IMR-90 (cell line): ENCODE results near the gene GPR15. TPM values are rescaled to one million over a fixed set of nuclear protein-coding genes. Genes with fewer than 3 reads are reported as not detected.

Experiments
- ATAC-seq: fragments of 200-7000 bp; cut with Tn5 transposase; 2 replicates; pipeline ENCODE4 v1.9.1; 2020; ENCODE audit warnings: low read depth, mild to moderate bottlenecking, moderate library complexity
- BruUV-seq: library from RNA; stranded (reverse); fragments of 400-500 nt; replicated peaks from 2 replicates; lab custom pipeline; 2021; lab: Mats Ljungman, UMichigan
- CTCF ChIA-PET: fragments of 300-600 bp; formaldehyde crosslinking; extraction: SDS; loops from one replicate; lab custom pipeline; 2021; ENCODE audit warnings: antibody characterized with exemption; lab: Yijun Ruan, JAX
- POLR2A ChIA-PET: fragments of 300-600 bp; sonication (Branson Sonifier 250); formaldehyde crosslinking; loops from one replicate; lab custom pipeline; 2022; ENCODE audit warnings: antibody characterized with exemption; ENCODE audit not compliant: unreplicated experiment; lab: Charles Lee
- DNase-seq: peaks from one replicate; pipeline ENCODE4 v3.0.0; 2013
- H2AFZ ChIP-seq: replicated peaks from 2 replicates; pipeline ENCODE3; 2013; ENCODE audit warnings: low read length, mild to moderate bottlenecking; ENCODE audit not compliant: poor library complexity
- H2AK5ac ChIP-seq: 2 replicates; pipeline ENCODE4 v1.6.1; 2013; ENCODE audit warnings: low read depth, low read length, inconsistent platforms
- H2AK9ac ChIP-seq: replicated peaks from 2 replicates; pipeline ENCODE3; 2013; ENCODE audit warnings: mild to moderate bottlenecking, low read depth, low read length, moderate library complexity; ENCODE audit not compliant: poor library complexity
- H2BK120ac ChIP-seq: 2 replicates; pipeline ENCODE4 v1.6.1; 2013; ENCODE audit warnings: low read depth, low read length, inconsistent platforms
- H2BK15ac ChIP-seq: 3 replicates; pipeline ENCODE4 v1.6.1; 2013; ENCODE audit warnings: low read depth, low read length, inconsistent platforms
- H2BK20ac ChIP-seq: 2 replicates; pipeline ENCODE4 v1.6.1; 2013; ENCODE audit warnings: low read depth, mild to moderate bottlenecking, inconsistent platforms, low read length, moderate library complexity
- H2BK5ac ChIP-seq: 2 replicates; pipeline ENCODE4 v1.6.1; 2013; ENCODE audit warnings: mild to moderate bottlenecking, low read depth, low read length, inconsistent platforms; ENCODE audit not compliant: poor library complexity, severe bottlenecking
- H3K14ac ChIP-seq: replicated peaks from 2 replicates; pipeline ENCODE4 v1.6.1; 2013; ENCODE audit warnings: low read depth, low read length, inconsistent platforms
- H3K18ac ChIP-seq: 2 replicates; pipeline ENCODE4 v1.6.1; 2013; ENCODE audit warnings: low read depth, low read length, control low read depth
- H3K23ac ChIP-seq: 2 replicates; pipeline ENCODE4 v1.6.1; 2013; ENCODE audit warnings: low read depth, low read length, inconsistent platforms
- H3K27ac ChIP-seq: 2 replicates; pipeline ENCODE4 v1.5.1; 2013; ENCODE audit warnings: mild to moderate bottlenecking, control low read depth, low read length; ENCODE audit not compliant: insufficient read depth
- H3K27me3 ChIP-seq: 2 replicates; pipeline ENCODE4 v1.6.1; 2013; ENCODE audit warnings: low read length; ENCODE audit not compliant: control insufficient read depth, insufficient read depth
- H3K36me3 ChIP-seq: 2 replicates; pipeline ENCODE4 v1.6.1; 2013; ENCODE audit warnings: low read length, mixed read lengths; ENCODE audit not compliant: control insufficient read depth, insufficient read depth
- H3K4ac ChIP-seq: 2 replicates; pipeline ENCODE4 v1.6.1; 2013; ENCODE audit warnings: low read depth, low read length, inconsistent platforms
- H3K4me1 ChIP-seq: 2 replicates; pipeline ENCODE4 v1.6.1; 2013; ENCODE audit warnings: low read length, mixed read lengths; ENCODE audit not compliant: control insufficient read depth, insufficient read depth
- H3K4me2 ChIP-seq: 2 replicates; pipeline ENCODE4 v1.6.1; 2013; ENCODE audit warnings: low read depth, mild to moderate bottlenecking, control low read depth, low read length, moderate library complexity
- H3K4me3 ChIP-seq: 2 replicates; pipeline ENCODE4 v1.5.1; 2013; ENCODE audit warnings: low read depth, mild to moderate bottlenecking, control low read depth, low read length, moderate library complexity; ENCODE audit not compliant: insufficient read depth
- H3K56ac ChIP-seq: 2 replicates; pipeline ENCODE4 v1.6.1; 2013; ENCODE audit warnings: low read length, inconsistent platforms; ENCODE audit not compliant: insufficient read depth; ENCODE audit errors: extremely low read depth
- H3K79me1 ChIP-seq, 2 experiments: 2 replicates each; pipeline ENCODE4 v1.6.1; 2013; ENCODE audit warnings: low read length in 2 of 2, inconsistent platforms in 1 of 2, low read depth in 1 of 2
- H3K9ac ChIP-seq: 2 replicates; pipeline ENCODE4 v1.6.1; 2013; ENCODE audit warnings: low read depth, low read length, control low read depth
- H3K9me1 ChIP-seq: 2 replicates; pipeline ENCODE4 v1.6.1; 2013; ENCODE audit warnings: low read length, inconsistent platforms; ENCODE audit not compliant: insufficient read depth
- H3K9me3 ChIP-seq: 2 replicates; pipeline ENCODE4 v1.6.1; 2013; ENCODE audit warnings: low read length; ENCODE audit not compliant: control insufficient read depth, insufficient read depth
- H4K20me1 ChIP-seq: 2 replicates; pipeline ENCODE4 v1.6.1; 2013; ENCODE audit warnings: low read length, inconsistent platforms; ENCODE audit not compliant: insufficient read depth
- H4K5ac ChIP-seq: 2 replicates; pipeline ENCODE4 v1.6.1; 2013; ENCODE audit warnings: mild to moderate bottlenecking, low read depth, low read length, control low read depth
- H4K8ac ChIP-seq, 2 experiments: 2 replicates each; pipeline ENCODE4 v1.6.1; 2013; ENCODE audit warnings: low read depth in 2 of 2, low read length in 2 of 2, control low read depth in 1 of 2, inconsistent platforms in 1 of 2
- H4K91ac ChIP-seq: 2 replicates; pipeline ENCODE4 v1.6.1; 2013; ENCODE audit warnings: low read depth, low read length, inconsistent platforms; ENCODE audit not compliant: insufficient read depth
- BHLHE40 ChIP-seq: fragments of 150-350 bp; IDR thresholded peaks from 2 replicates; pipeline ENCODE4 v1.6.1; 2016; ENCODE audit warnings: mild to moderate bottlenecking, low read depth, low read length
- CEBPB ChIP-seq: IDR thresholded peaks from 2 replicates; pipeline ENCODE4 v1.6.1; 2012; ENCODE audit warnings: low read depth, low read length, improper control_type of control experiment
- CHD1 ChIP-seq: IDR thresholded peaks from 2 replicates; pipeline ENCODE4 v1.6.1; 2012; ENCODE audit warnings: low read depth, low read length, improper control_type of control experiment
- FOS ChIP-seq: fragments of 150-350 bp; IDR thresholded peaks from 2 replicates; pipeline ENCODE4 v1.6.1; 2016; ENCODE audit warnings: low read depth, low read length
- MAFK ChIP-seq: IDR thresholded peaks from 2 replicates; pipeline ENCODE4 v1.6.1; 2012; ENCODE audit warnings: low read depth, low read length, improper control_type of control experiment
- MAZ ChIP-seq: IDR thresholded peaks from 2 replicates; pipeline ENCODE4 v1.6.1; 2012; ENCODE audit warnings: low read depth, mild to moderate bottlenecking, low read length, improper control_type of control experiment, moderate library complexity, borderline replicate concordance
- MXI1 ChIP-seq: IDR thresholded peaks from 2 replicates; pipeline ENCODE4 v1.6.1; 2012; ENCODE audit warnings: low read depth, mild to moderate bottlenecking, low read length, moderate library complexity, borderline replicate concordance
- NFE2L2 ChIP-seq: fragments of 150-350 bp; IDR thresholded peaks from 2 replicates; pipeline ENCODE4 v1.6.1; 2016; ENCODE audit warnings: low read depth, mild to moderate bottlenecking, low read length
- POLR2A ChIP-seq: IDR thresholded peaks from 2 replicates; pipeline ENCODE4 v1.6.1; 2012; ENCODE audit warnings: mild to moderate bottlenecking, low read depth, low read length
- RAD21 ChIP-seq: IDR thresholded peaks from 2 replicates; pipeline ENCODE4 v1.6.1; 2012; ENCODE audit warnings: low read length, improper control_type of control experiment
- RCOR1 ChIP-seq: IDR thresholded peaks from 2 replicates; pipeline ENCODE4 v1.6.1; 2012; ENCODE audit warnings: mild to moderate bottlenecking, low read length, improper control_type of control experiment; ENCODE audit not compliant: insufficient replicate concordance
- RFX5 ChIP-seq: IDR thresholded peaks from 2 replicates; pipeline ENCODE4 v1.8.0; 2012; ENCODE audit warnings: low read depth, mild to moderate bottlenecking, low read length, moderate library complexity
- SMC3 ChIP-seq: fragments of 150-350 bp; IDR thresholded peaks from 2 replicates; pipeline ENCODE4 v1.6.1; 2016; ENCODE audit warnings: low read depth, mild to moderate bottlenecking, antibody characterized with exemption, low read length, moderate library complexity
- WGBS, 2 experiments: methylation state at CpG; one replicate each; pipeline versions ENCODE4 v1.1.5 to v1.1.7; 2013; ENCODE audit warnings: missing lambda C conversion rate in 2 of 2; ENCODE audit not compliant: insufficient read length in 1 of 2; ENCODE audit errors: extremely low coverage in 2 of 2; 5-methylcytosine and 5-hydroxymethylcytosine counted together
- dilution Hi-C: fragments of 300-500 bp; cut with HindIII; formaldehyde crosslinking; loops from one replicate; pipeline ENCODE4 v1.14.3; 2018; ENCODE audit warnings: low sequenced_read_pairs; ENCODE audit not compliant: unreplicated experiment
- in situ Hi-C: fragments of 300-500 bp; cut with MboI; formaldehyde crosslinking; loops from 3 replicates; pipeline ENCODE4 v1.14.3; 2019; ENCODE audit warnings: low sequenced_read_pairs, inconsistent platforms, mixed read lengths
- intact Hi-C: fragments of 100-400 bp; cut with micrococcal nuclease; formaldehyde crosslinking; loops from 2 replicates; pipeline ENCODE4 v1.10.0; 2022
- polyA plus RNA-seq, 3 experiments: library from polyadenylated mRNA; depleted of rRNA; stranded (reverse); fragments of >200 nt; gene quantifications; 2 replicates each; pipeline ENCODE4 v1.2.3, GENCODE V29; 2012; ENCODE audit warnings: low replicate concordance in 1 of 3
- total RNA-seq: library from RNA; depleted of rRNA; stranded (reverse); fragments of >200 nt; gene quantifications from 2 replicates; pipeline ENCODE4 v1.2.3, GENCODE V29; 2012
- TF ChIP-seq, protein P1 (sequence below): fragments of 150-350 bp; IDR thresholded peaks from 2 replicates; pipeline ENCODE4 v1.6.1; 2016; ENCODE audit warnings: low read depth, mild to moderate bottlenecking, low read length, moderate library complexity, borderline replicate concordance
- TF ChIP-seq, protein P2 (sequence below): conservative IDR thresholded peaks from 2 replicates; pipeline ENCODE4 v1.5.1; 2012; ENCODE audit warnings: mild to moderate bottlenecking, low read depth, low read length, improper control_type of control experiment
- TF ChIP-seq, protein P3 (sequence below): fragments of 150-350 bp; IDR thresholded peaks from 2 replicates; pipeline ENCODE4 v1.6.1; 2017; ENCODE audit warnings: mild to moderate bottlenecking, antibody characterized with exemption, low read length, low read depth

The GPR15 gene
- total and polyA plus RNA-seq, 2 of the 4 experiments (the other 2 are of a cell fraction) = not detected

DNA sequence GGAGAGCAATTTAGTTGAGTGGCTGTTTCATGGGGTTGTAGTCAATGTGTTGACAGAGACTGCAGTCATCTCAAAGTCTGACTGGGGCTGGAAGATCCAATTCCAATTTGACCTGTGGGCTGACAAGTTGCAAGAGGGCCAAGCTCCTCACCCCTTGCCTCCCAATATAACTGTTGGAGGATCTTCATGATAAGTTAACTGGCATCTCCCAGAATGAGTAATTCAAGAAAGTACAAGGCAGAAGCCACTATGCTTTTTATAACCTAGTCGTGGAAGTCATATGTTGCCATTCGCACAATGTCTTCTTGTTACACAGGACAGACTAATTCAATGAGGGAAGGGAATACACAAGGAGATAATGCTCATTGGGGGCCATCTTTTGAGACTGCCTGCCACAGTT, 29.1 kb downstream of the GPR15 start:
- no peak overlapping the region for H3K56ac ChIP-seq
- no peaks in the 10 kb centered on the region for H3K36me3 ChIP-seq
- no peak overlapping the region for H2BK15ac ChIP-seq
- H3K9me3 ChIP-seq = no peaks in the 10 kb centered on the region
- H4K5ac ChIP-seq = no peak overlapping the region
- no peak overlapping the region for H3K4me3 ChIP-seq
- ChIA-PET CTCF (no interaction called here), POLR2A (no interaction called here)
- H3K9ac ChIP-seq = no peak overlapping the region
- H2AFZ ChIP-seq = no peak overlapping the region
- in situ Hi-C loops (loop anchor here (25.0 kb wide), 1 partner anchor 224 kb away; no protein-coding TSS in a partner anchor), intact Hi-C loops (no loop called here), dilution Hi-C loops (no loop called here)
- H2BK5ac ChIP-seq = no peak overlapping the region
- H2BK120ac ChIP-seq = no peak overlapping the region
- BruUV-seq = no TSS peak
- H3K14ac ChIP-seq = no peak overlapping the region
- no CpG with 5 or more reads among the region's 2 CpGs for WGBS, 2 experiments
- no peaks in the 10 kb centered on the region for H4K20me1 ChIP-seq
- H3K4me2 ChIP-seq = no peak overlapping the region
- H4K8ac ChIP-seq = no peak overlapping the region
- H3K23ac ChIP-seq = no peak overlapping the region
- H3K79me1 ChIP-seq = no peaks in the 10 kb centered on the region
- H3K9me1 ChIP-seq = no peaks in the 10 kb centered on the region
- TF ChIP-seq, protein P1, sequence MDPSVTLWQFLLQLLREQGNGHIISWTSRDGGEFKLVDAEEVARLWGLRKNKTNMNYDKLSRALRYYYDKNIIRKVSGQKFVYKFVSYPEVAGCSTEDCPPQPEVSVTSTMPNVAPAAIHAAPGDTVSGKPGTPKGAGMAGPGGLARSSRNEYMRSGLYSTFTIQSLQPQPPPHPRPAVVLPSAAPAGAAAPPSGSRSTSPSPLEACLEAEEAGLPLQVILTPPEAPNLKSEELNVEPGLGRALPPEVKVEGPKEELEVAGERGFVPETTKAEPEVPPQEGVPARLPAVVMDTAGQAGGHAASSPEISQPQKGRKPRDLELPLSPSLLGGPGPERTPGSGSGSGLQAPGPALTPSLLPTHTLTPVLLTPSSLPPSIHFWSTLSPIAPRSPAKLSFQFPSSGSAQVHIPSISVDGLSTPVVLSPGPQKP = no peak
- TF ChIP-seq RFX5 (no peak), MAFK (no peak), SMC3 (no peak), RAD21 (no peak), MXI1 (no peak), RCOR1 (no peak), NFE2L2 (no peak), POLR2A (no peak), CEBPB (no peak), BHLHE40 (no peak), MAZ (no peak), CHD1 (no peak), FOS (no peak)
- TF ChIP-seq, protein P2, sequence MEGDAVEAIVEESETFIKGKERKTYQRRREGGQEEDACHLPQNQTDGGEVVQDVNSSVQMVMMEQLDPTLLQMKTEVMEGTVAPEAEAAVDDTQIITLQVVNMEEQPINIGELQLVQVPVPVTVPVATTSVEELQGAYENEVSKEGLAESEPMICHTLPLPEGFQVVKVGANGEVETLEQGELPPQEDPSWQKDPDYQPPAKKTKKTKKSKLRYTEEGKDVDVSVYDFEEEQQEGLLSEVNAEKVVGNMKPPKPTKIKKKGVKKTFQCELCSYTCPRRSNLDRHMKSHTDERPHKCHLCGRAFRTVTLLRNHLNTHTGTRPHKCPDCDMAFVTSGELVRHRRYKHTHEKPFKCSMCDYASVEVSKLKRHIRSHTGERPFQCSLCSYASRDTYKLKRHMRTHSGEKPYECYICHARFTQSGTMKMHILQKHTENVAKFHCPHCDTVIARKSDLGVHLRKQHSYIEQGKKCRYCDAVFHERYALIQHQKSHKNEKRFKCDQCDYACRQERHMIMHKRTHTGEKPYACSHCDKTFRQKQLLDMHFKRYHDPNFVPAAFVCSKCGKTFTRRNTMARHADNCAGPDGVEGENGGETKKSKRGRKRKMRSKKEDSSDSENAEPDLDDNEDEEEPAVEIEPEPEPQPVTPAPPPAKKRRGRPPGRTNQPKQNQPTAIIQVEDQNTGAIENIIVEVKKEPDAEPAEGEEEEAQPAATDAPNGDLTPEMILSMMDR = no peak
- TF ChIP-seq, protein P3, sequence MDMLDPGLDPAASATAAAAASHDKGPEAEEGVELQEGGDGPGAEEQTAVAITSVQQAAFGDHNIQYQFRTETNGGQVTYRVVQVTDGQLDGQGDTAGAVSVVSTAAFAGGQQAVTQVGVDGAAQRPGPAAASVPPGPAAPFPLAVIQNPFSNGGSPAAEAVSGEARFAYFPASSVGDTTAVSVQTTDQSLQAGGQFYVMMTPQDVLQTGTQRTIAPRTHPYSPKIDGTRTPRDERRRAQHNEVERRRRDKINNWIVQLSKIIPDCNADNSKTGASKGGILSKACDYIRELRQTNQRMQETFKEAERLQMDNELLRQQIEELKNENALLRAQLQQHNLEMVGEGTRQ = no peak
- H3K27me3 ChIP-seq = peaks cover 6% of the 10 kb centered on the region
- no peak overlapping the region for H3K4ac ChIP-seq
- H2BK20ac ChIP-seq = no peak overlapping the region
- H3K27ac ChIP-seq = no peak overlapping the region
- DNase-seq = no peak
- H2AK9ac ChIP-seq = no peak overlapping the region
- H4K91ac ChIP-seq = no peak overlapping the region
- H2AK5ac ChIP-seq = no peak overlapping the region
- H3K4me1 ChIP-seq = no peaks in the 10 kb centered on the region; the same call in 1 of the 2 replicates
- no peak overlapping the region for H3K18ac ChIP-seq
- no peak for ATAC-seq
